GM10266 (cell line): Measurements from ENCODE around the gene CHRNB2.
A peak's percentile ranks its signal among the peaks of the same experiment; 100 is the strongest.

ENCODE experiments used
- DNase-seq: peaks from one replicate; pipeline ENCODE4 v3.0.0; 2012; ENCODE audit errors: extremely low spot score
- CTCF ChIP-seq: IDR thresholded peaks from 2 replicates; pipeline ENCODE4 v1.5.1; 2012; ENCODE audit warnings: mild to moderate bottlenecking, low read depth; ENCODE audit not compliant: control insufficient read depth, insufficient read depth; ENCODE audit errors: missing control alignments

Gene CHRNB2

GRCh38 chr1:154624746-154625643 lies 57.4 kb downstream of the CHRNB2 start:
- TF ChIP-seq CTCF: no peak
- DNase-seq: no peak

GRCh38 chr1:154626456-154627256 lies 59.1 kb downstream of the CHRNB2 start:
- no peak for TF ChIP-seq CTCF
- peak; percentile 37 for DNase-seq

GRCh38 chr1:154627257-154628120 lies 59.9 kb downstream of the CHRNB2 start:
- no peak for TF ChIP-seq CTCF
- DNase-seq: peak; percentile 82

GRCh38 chr1:154628121-154628405 lies 60.5 kb downstream of the CHRNB2 start:
- no peak for TF ChIP-seq CTCF

GRCh38 chr1:154629061-154629674 lies 61.6 kb downstream of the CHRNB2 start:
- no peak for TF ChIP-seq CTCF
- no peak for DNase-seq

More at GRCh38 chr1:154628121-154628405, 60.5 kb downstream of the CHRNB2 start:
- no peak for DNase-seq
